Dermis blood vessel endothelial cell (primary cell): ENCODE measurements around the gene ZNF729. TPM values are rescaled to one million over a fixed set of nuclear protein-coding genes. Genes with fewer than 3 reads are reported as not detected.
"Not testable (repeated sequence)": the region's sequence is repeated elsewhere in the genome, so short reads cannot be mapped to it uniquely, and the experiment has no call there.

ENCODE experiments used
- DNase-seq: peaks from one replicate; pipeline ENCODE4 v3.0.0; 2010
- total RNA-seq: library from RNA; depleted of rRNA; stranded (reverse); fragments of >200 nt; gene quantifications from 2 replicates; pipeline ENCODE4 v1.2.3, GENCODE V29; 2014

The ZNF729 gene
- total RNA-seq = not detected in 2 replicates

- no peak for DNase-seq
Measured at GRCh38 chr19:22286151-22286810, at the start of gene ZNF729. ZNF729 (plus strand) TSS chr19:22286441; CDS start chr19:22286526, 85 bp downstream.

GRCh38 chr19:22256856-22257255, 29.4 kb upstream of the ZNF729 start:
- no peak for DNase-seq

GRCh38 chr19:22257381-22257780, 28.9 kb upstream of the ZNF729 start:
- DNase-seq = no peak

- no peak for DNase-seq
Measured at GRCh38 chr19:22257916-22258315, 28.3 kb upstream of the ZNF729 start.

GRCh38 chr19:22260499-22260898, 25.7 kb upstream of the ZNF729 start:
- DNase-seq = no peak

- no peak for DNase-seq
Measured at GRCh38 chr19:22261596-22261995, 24.6 kb upstream of the ZNF729 start.

GRCh38 chr19:22263121-22263520, 23.1 kb upstream of the ZNF729 start:
- DNase-seq = no peak

GRCh38 chr19:22321554-22321953, 35.3 kb downstream of the ZNF729 start:
- DNase-seq = not testable (repeated sequence)

- DNase-seq = no peak
Measured at GRCh38 chr19:22326219-22326618, 40.0 kb downstream of the ZNF729 start.

GRCh38 chr19:22327321-22327720, 41.1 kb downstream of the ZNF729 start:
- DNase-seq = no peak

- no peak for DNase-seq
Measured at GRCh38 chr19:22331521-22331920, 45.3 kb downstream of the ZNF729 start.

GRCh38 chr19:22332924-22333323, 46.7 kb downstream of the ZNF729 start:
- no peak for DNase-seq

GRCh38 chr19:22335716-22336115, 49.5 kb downstream of the ZNF729 start:
- DNase-seq = no peak

- no peak for DNase-seq
Measured at GRCh38 chr19:22354665-22355064, 68.4 kb downstream of the ZNF729 start.

Other genes with a start within 250 kb of the ZNF729 start
- gene ZNF257, start 234.0 kb upstream of the ZNF729 start, total RNA-seq = 3.9 and 9.4 TPM in 2 replicates
- 0.17 and 0.28 TPM in 2 replicates for gene ZNF676, start 89.5 kb upstream of the ZNF729 start, total RNA-seq
- not detected in 2 replicates for gene ZNF98, start 135.9 kb downstream of the ZNF729 start, total RNA-seq